Upper lobe of left lung (tissue), 6 donors: Measurements from ENCODE around the gene PPFIA4. TPM values are rescaled to one million over a fixed set of nuclear protein-coding genes. Genes with fewer than 3 reads are reported as not detected.
A peak's percentile ranks its signal among the peaks of the same experiment; 100 is the strongest.

Experiments used
- ATAC-seq, 2 donors: fragments of 200-7000 bp; cut with Tn5 transposase; one replicate each; pipeline ENCODE4 v1.9.1; 2022; ENCODE audit warnings: mild to moderate bottlenecking in 2 of 2, moderate library complexity in 2 of 2; ENCODE audit not compliant: low FRiP score in 2 of 2
- DNase-seq, 2 donors: peaks; one replicate each; pipeline ENCODE4 v3.0.0-alpha.2; 2019 to 2020
- H3K27ac ChIP-seq, 4 donors: fragments of 200-600 bp; sonication (generic); one replicate each; pipeline ENCODE4 v1.5.1; 2016 to 2019
- H3K27me3 ChIP-seq, 4 donors: fragments of 200-600 bp; sonication (generic); one replicate each; pipeline ENCODE4 v1.5.1; 2017 to 2019
- H3K36me3 ChIP-seq, 4 donors: fragments of 200-600 bp; sonication (generic); one replicate each; pipeline ENCODE4 v1.5.1; 2016 to 2019
- H3K4me1 ChIP-seq, 4 donors: fragments of 200-600 bp; sonication (generic); one replicate each; pipeline ENCODE4 v1.5.1; 2018 to 2019
- H3K4me3 ChIP-seq, 4 donors: fragments of 200-600 bp; sonication (generic); one replicate each; pipeline ENCODE4 v1.5.1; 2017 to 2019; ENCODE audit warnings: mild to moderate bottlenecking in 2 of 4, moderate library complexity in 1 of 4
- H3K9me3 ChIP-seq, 4 donors: fragments of 200-600 bp; sonication (generic); one replicate each; pipeline ENCODE4 v1.5.1; 2018 to 2019
- EP300 ChIP-seq, 4 donors: sonication (generic); formaldehyde crosslinking; IDR thresholded peaks; one replicate each; pipeline ENCODE4 v1.5.1; 2017; ENCODE audit warnings: antibody characterized with exemption in 4 of 4, control low read depth in 2 of 4
- POLR2A ChIP-seq, 4 donors: fragments of 450-650 bp; IDR thresholded peaks; one replicate each; pipeline ENCODE4 v1.5.1; 2016 to 2017; ENCODE audit warnings: antibody characterized with exemption in 4 of 4, mild to moderate bottlenecking in 2 of 4
- POLR2AphosphoS5 ChIP-seq, 2 donors: sonication (generic); formaldehyde crosslinking; IDR thresholded peaks; one replicate each; pipeline ENCODE4 v1.5.1; 2017; ENCODE audit warnings: antibody characterized with exemption in 2 of 2
- WGBS, 2 donors: methylation state at CpG; one replicate each; pipeline ENCODE4 v1.1.5; 2017 to 2018; 5-methylcytosine and 5-hydroxymethylcytosine counted together
- total RNA-seq, 6 donors: library from RNA; depleted of rRNA in 4 of 6; stranded (reverse); fragments of >200 nt in 4 of 6; gene quantifications; one replicate each; pipeline versions ENCODE4 v1.1.0 to v1.2.1, GENCODE V29; 2016 to 2021
- TF ChIP-seq, protein P1 (sequence below), 6 experiments: fragments of 450-650 bp in 4 of 6; fragments of 200-600 bp in 2 of 6; sonication (generic) in 2 of 6; IDR thresholded peaks; one replicate each; pipeline ENCODE4 v1.5.1; 2016 to 2019; ENCODE audit warnings: antibody characterized with exemption in 6 of 6
- donor health status: DM: no; HTN: no; CAD: no; lungs with moderate emphysema.
- donor health status: DM: no; HTN: yes; CAD: no; lungs with severe emphysema.

Gene PPFIA4
- total RNA-seq, 6 donors from 2014 or later = 0.63 to 9.7 (median 1.6) TPM

GRCh38 chr1:203116091-203116820 lies 90.0 kb downstream of the PPFIA4 start:
- 63 to 64% methylated on average over 9 to 10 of the region's 10 CpGs for WGBS, 2 donors

GRCh38 chr1:203117611-203118575 lies 91.6 kb downstream of the PPFIA4 start:
- DNase-seq (peak; percentile 69 to 93), ATAC-seq (peak; percentile 80 to 93)
- Histone ChIP-seq H3K4me1 (peaks cover 0 to 3% (median 0%) of the 10 kb centered on the region in 4 donors), H3K4me3 (no peak overlapping the region), H3K36me3 (no peaks in the 10 kb centered on the region), H3K27ac (no peak overlapping the region), H3K27me3 (peaks cover 0 to 4% (median 0%) of the 10 kb centered on the region in 4 donors), H3K9me3 (no peaks in the 10 kb centered on the region)
- TF ChIP-seq, protein P1, sequence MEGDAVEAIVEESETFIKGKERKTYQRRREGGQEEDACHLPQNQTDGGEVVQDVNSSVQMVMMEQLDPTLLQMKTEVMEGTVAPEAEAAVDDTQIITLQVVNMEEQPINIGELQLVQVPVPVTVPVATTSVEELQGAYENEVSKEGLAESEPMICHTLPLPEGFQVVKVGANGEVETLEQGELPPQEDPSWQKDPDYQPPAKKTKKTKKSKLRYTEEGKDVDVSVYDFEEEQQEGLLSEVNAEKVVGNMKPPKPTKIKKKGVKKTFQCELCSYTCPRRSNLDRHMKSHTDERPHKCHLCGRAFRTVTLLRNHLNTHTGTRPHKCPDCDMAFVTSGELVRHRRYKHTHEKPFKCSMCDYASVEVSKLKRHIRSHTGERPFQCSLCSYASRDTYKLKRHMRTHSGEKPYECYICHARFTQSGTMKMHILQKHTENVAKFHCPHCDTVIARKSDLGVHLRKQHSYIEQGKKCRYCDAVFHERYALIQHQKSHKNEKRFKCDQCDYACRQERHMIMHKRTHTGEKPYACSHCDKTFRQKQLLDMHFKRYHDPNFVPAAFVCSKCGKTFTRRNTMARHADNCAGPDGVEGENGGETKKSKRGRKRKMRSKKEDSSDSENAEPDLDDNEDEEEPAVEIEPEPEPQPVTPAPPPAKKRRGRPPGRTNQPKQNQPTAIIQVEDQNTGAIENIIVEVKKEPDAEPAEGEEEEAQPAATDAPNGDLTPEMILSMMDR (IDR thresholded peaks at IDR 0.05) = peak; percentile 62 to 84 (median 76)
- TF ChIP-seq POLR2AphosphoS5 (IDR thresholded peaks at IDR 0.05) = no peak
- WGBS, 2 donors = 29% methylated on average over 22 to 33 of the region's 35 CpGs

More at GRCh38 chr1:203116091-203116820, 90.0 kb downstream of the PPFIA4 start:
- Histone ChIP-seq H3K4me3 (no peak overlapping the region), H3K36me3 (no peaks in the 10 kb centered on the region), H3K27ac (no peak overlapping the region), H3K4me1 (peaks cover 0 to 3% (median 0%) of the 10 kb centered on the region in 4 donors), H3K9me3 (no peaks in the 10 kb centered on the region), H3K27me3 (peaks cover 0 to 4% (median 0%) of the 10 kb centered on the region in 4 donors)
- TF ChIP-seq EP300 (IDR thresholded peaks at IDR 0.05) = no peak
- no peak for TF ChIP-seq POLR2AphosphoS5 (IDR thresholded peaks at IDR 0.05)
- TF ChIP-seq POLR2A (IDR thresholded peaks at IDR 0.05) = no peak
- TF ChIP-seq, protein P1 (IDR thresholded peaks at IDR 0.05) = no peak
- ATAC-seq = no peak
- peak in 1 of 2 donors; percentile 45 for DNase-seq

GRCh38 chr1:203120325-203121153 lies 94.2 kb downstream of the PPFIA4 start:
- WGBS, 2 donors = 79 to 84% methylated on average over 6 to 7 of the region's 7 CpGs
- H3K4me1 ChIP-seq = peaks cover 0 to 3% (median 0%) of the 10 kb centered on the region in 4 donors
- no peaks in the 10 kb centered on the region for H3K9me3 ChIP-seq
- TF ChIP-seq, protein P1 (IDR thresholded peaks at IDR 0.05) = no peak
- TF ChIP-seq POLR2A (IDR thresholded peaks at IDR 0.05) (no peak), POLR2AphosphoS5 (IDR thresholded peaks at IDR 0.05) (no peak), EP300 (IDR thresholded peaks at IDR 0.05) (no peak)
- peaks cover 0 to 4% (median 0%) of the 10 kb centered on the region in 4 donors for H3K27me3 ChIP-seq
- ATAC-seq (no peak), DNase-seq (no peak)
- no peaks in the 10 kb centered on the region for H3K36me3 ChIP-seq
- H3K4me3 ChIP-seq = no peak overlapping the region
- no peak overlapping the region for H3K27ac ChIP-seq

- WGBS, 2 donors = 51 to 60% methylated on average over 11 of the region's 11 CpGs
- H3K4me1 ChIP-seq = peaks cover 1 to 4% (median 2%) of the 10 kb centered on the region in 4 donors
- TF ChIP-seq, protein P1 (IDR thresholded peaks at IDR 0.05) = no peak
- TF ChIP-seq EP300 (IDR thresholded peaks at IDR 0.05) = no peak
- no peak for TF ChIP-seq POLR2AphosphoS5 (IDR thresholded peaks at IDR 0.05)
- TF ChIP-seq POLR2A (IDR thresholded peaks at IDR 0.05) = no peak
- no peak overlapping the region for H3K27ac ChIP-seq
- no peaks in the 10 kb centered on the region for H3K9me3 ChIP-seq
- H3K36me3 ChIP-seq = no peaks in the 10 kb centered on the region
- DNase-seq (no peak), ATAC-seq (no peak)
- no peak overlapping the region for H3K4me3 ChIP-seq
- peaks cover 0 to 4% (median 0%) of the 10 kb centered on the region in 4 donors for H3K27me3 ChIP-seq
Measured at GRCh38 chr1:203121186-203122015, 95.1 kb downstream of the PPFIA4 start.
